NCI-H1417 treated with DMSO at 0.1 percent for 48 hours (cell line): Measurements from ENCODE around the gene SH2D4B.

Experiments
- DNase-seq: peaks from one replicate; lab custom pipeline; 2025; lab: John Stamatoyannopoulos, UW

SH2D4B gene

DNA sequence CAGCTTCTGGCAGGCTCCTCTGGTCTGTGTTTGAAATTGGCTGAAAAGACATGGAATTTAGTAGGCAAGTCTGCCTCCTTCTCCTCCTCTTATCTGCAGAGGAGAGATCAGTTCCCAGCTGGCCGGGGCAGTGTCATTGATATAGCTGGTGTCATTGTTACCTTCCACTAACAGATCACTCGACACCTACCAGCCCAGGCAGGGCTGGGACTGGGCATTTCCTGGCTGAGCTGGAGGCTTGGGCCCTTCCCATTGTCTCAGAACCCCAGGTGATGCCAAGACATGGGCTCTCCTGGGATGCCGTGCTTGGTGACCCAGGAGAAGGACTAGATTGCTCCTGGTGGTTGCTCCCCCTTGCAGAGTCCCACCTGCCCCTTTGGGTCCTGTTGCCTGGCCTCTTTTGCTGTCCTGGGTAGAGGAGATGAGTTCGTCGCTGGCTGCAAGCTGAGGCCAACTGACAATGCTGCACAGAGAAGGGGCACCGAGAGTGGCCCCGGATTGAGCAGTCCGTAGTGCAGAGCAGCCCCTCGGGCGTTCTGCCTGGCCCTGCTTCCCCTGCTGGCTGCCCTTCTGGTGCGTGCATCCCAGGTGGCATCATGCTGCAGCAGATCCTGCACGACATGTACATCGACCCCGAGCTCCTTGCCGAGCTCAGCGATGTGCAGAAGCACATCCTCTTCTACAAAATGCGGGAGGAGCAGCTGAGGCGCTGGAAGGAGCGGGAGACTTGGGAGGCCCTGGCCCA lies at the start of gene SH2D4B:
Gene SH2D4B, plus strand, starts transcription at position 167 of the 745 bp plus-strand sequence. Its CDS starts 430 bp downstream, at position 597.
- no peak for DNase-seq

DNA sequence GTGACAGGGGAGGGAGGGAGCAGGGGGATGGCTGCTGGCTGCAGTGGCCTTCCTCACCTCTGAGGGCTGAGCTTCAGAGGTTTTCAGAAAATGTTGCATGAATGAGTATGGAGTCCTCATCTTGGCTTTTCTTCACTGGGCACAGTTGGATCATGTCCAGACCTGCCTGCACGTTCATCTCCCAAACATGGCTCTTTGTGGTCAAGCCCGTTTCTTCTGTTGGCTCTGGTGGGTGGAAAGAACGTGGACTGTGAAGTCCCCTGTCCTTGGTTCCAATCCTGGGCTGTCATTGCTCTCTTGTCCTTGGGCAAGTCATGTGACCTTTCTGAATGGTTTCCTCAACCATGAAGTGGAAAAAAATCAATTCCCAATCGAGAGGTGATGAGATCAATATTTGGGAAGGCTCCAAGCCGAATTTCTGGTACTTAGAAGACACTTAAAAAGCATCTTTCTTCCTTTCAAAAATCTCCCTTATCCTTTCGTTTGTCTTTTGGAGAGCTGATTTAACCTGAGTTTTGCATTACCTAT lies 49.1 kb upstream of the SH2D4B start:
- DNase-seq: no peak

DNA sequence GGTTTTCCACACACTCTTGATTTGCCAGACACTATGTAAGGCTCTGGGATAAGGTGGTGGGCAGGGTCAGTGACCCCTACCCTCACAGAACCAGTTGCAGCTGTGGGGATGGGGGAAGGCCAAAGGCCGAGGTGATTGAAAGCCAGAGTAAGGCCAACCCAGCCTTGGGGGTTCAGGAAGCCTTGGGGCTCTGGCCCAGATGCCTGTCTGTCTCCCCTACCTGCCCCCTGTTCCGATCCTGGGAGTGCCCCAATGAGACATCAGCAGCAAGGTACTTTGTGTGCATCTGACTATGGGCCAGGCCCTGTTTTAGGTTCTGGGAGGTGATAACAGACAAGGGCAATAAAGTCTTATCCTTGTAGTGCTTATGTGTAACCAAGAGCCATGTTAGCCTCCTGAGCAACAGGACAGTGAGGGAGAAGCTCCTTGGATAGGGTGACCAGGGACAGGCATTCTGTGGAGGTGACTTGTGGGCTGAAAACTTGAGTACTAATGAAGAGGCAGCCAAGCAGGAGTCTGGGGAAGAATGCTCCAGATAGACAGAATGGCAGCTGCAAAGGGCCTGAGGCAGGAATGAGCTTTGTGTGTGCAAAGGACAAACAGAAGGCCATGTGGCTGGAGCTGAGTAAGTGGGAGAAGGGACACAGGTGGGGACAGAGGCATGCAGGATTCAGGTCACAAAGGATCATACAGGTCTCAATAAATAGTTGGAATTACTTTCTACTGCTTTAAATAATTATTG lies 48.2 kb upstream of the SH2D4B start:
- DNase-seq: no peak

DNA sequence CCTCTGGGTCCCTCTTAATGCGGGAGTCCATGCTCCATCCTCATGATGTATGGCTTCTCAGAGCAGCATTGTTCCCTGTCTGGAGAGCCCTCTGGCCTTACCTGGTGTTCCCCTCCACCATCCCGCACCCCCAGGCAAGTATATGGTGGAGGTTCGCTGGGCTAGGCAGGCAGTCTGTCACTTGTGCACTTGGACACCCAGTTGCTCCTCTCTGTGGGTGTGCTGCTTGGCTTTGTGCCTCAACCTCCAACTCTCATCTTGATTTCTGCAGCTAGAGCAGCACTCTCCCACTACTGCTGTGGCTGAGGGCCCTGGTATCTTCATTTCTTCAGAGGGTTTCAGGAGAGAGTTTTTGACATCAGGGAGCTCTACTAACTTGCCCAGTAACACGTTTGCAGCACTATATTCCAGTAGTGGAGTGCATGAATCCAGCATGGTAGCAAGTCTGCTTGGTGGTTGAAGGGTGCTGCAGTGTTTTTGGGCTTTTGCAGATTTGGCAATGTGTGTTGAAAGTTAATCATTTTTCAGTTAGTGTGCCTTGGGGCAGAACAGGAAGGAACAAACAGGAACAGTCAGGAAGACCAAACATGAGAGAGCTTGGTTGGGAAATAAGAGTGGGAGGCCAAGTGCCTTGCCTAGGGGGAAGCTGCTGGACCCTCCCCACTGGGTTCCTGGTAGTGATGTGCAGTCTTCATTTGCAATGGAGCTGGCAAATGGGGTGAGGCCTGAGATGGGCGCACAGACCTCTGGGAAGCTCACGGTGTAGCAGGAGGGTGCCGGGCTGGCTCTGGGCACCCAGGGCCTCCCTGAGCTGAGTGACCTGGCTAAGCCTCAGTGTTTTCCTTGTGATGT lies 46.2 kb upstream of the SH2D4B start:
- no peak for DNase-seq

DNA sequence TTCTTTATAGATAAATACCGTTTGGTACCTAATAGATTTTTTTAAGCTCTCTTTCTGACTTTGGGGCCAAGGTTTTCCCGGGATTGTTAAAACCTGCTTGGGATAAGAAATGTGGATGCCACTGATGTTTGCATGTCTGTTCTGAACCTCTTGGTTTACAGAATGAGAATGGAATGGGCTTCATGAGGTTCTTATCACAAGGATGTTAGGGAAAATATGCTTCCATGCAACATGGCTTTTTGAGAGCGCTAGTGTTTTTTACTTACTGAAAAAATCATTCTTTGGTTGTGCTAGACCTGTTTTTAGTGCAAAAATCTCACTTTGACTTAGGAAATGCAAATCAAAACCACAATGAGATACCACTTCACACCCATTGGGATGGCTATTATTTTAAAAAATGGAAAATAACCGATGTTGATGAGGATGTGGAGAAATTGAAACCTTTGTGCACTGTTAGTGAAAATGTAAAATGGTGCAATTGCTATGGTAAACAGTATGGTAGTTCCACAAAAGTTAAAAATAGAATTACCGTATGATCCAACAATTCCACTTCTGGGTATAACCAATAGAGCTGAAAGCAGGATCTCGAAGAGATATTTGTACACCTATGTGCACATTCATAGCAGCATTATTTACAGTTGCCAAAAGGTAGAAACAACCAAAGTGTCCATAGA lies 44.7 kb upstream of the SH2D4B start:
- DNase-seq: no peak

DNA sequence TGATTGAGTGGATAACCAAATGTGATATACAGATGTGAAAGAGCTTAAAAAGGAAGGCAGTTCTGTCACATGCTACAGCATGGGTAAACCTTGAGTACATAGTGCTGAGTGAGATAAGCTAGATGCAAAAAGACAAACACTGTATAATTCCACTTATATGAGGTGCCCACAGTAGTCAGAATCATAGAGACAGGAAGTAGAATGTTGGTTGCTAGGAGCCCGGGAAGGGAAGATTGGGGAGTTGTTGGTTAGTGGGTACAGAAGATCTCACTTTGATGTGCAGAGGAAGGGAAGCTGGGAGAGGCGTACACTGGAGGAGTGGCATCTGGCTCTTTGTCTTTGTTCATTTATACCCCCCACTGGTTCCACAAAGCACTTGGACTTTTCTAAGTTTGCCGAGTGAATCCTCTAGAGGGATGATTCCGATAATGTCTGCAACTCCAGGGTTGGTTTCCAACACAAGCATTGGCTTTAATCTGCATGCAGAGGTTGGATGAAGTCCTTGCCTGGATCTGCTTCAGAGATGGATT lies 44.1 kb upstream of the SH2D4B start:
- no peak for DNase-seq

DNA sequence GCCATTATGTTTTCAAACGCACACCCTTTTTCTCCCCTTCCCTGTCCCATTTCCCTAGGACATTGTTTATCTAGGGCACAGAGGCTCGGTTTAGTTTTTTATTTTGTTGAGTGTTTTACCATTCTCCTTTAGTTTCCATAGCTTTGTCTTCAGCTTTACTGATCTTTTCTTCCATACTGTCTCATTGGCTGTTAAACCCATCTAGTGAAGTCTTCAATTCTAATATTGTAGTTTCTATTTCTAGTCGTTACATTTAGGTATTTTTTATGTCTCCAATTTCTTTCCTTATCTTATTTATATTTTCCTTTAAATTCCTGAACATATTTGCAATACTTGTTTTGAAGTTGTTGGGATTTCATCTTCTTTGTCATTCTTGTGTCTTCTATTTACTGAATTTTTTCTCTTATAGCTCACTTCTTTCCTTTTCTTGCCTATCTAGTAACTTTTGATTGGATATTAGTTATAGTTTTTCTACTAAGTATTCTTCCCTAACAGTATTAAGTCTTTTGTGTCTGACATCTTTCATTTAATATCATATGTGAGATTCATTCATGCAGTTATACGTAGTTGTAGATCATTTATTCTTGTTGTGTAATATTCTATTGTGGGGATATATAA lies 41.0 kb upstream of the SH2D4B start:
- no peak for DNase-seq

DNA sequence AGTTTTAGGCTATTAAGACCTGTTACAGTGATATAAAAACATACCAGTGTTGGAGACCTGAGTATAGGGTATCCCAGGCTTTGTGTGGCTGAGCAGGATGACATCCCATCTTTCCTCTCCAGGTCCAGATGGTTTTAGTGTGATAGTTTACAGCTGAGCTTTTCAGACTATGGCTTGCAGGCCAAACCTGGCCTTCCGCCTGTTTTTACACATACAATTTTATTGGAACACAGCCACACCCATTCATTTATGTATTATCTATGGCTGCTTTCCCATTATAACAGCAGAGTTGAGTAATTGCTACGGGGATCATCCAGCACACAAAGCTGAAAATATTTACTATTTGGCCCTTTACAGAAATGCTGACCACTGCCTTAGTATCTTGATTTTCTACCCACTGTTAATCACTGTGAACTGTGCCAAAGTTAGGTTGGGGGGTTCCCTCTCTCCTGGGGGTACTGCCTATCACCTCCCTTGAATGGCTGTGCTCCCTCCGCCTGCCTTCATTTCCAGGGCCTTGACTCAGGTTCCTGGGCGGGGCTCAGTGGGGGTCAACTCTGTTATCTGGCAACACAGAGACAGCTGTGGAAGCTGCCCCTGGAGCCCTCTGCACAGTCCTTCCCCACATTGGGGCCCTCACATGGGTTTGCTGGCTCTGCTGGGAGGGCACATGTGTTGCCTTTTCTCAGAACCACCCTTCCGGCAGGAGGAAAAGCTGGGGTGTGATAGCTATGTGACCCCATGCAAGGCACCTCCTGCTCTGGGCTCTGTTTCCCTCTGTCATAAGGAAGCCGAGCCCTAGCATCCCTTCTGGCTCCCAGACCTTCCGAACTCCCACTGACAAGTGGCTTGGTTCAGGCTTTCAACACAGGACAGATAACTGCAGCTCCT lies 40.3 kb upstream of the SH2D4B start:
- DNase-seq: no peak

DNA sequence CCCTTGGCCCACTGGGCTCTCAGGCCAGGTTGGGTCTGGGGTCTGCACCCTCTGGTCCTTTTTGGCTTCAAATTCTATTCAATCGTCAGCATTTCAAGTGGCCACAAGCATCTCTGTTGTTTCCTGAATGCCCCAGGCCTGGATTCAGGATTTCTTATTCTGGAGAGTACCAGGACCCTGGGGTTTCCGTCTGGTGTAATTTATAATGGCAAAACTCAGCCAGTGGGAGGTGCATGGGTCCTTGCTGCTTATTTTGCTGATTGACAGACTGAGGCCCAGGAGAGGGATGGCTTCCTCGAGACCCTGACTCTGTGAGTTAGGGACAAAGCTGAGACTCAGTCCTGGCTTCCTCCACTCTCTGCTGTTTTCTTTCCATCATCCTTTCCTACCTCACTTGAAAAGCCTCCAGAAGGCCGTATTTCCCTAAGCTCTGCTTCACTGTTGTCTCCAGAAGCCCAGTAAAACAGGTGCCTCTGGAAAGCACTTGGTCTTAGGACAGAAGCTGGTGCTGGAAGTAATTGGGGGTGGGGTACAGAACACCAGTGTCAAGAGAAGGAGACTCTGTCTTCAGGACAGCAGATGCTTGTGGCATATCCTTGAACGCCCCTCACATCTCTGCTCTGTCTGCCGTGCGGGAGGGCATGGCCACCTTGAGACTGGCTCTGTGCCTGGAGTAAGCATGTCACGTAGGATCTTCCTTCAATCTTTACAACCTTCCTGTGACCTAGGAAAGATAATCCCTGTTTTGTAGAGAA lies 39.4 kb upstream of the SH2D4B start:
- no peak for DNase-seq

DNA sequence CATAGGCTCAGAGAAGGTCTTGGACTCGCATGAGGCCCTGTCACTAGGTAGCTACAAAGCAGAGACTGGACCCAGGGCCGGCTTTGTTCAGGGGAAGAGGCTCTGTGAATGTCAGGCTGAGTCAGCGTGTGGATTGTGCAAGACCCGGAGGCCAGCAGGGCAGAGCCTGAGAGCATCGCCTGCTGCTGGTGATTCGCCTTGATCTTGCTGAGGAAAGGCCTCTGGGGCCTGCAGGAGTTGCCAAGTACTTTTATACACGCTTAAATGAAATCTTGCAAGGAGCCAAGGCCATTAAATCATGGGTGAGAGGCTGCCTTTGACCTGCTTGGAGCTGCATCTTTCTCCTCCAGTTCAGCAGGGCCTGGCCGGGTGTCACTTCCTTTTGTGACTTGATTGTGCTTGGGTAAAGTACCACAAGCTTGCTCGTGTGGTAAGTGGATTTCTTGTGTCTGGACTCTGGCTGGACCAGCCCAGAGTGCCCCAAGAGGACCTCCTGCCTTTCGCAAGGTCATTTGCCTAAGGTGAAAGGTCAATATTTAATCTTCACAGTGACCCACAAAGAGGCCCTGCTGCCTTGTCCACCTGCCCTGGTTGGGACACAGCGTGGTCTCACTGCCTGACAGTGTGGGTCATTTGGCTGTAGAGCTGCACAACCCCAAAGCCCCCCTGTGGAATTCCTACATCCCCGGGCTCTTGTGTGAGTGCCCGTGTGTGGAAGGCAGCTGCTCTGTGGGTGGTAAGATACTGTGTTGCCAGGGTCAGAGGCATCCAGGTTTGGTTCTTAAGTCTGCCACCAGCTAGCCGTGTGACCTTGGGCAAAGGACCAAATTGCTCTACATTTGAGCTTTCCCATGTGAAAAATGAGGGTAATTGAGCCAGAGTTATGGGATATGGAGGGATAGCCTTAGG lies 38.6 kb upstream of the SH2D4B start:
- DNase-seq: no peak

DNA sequence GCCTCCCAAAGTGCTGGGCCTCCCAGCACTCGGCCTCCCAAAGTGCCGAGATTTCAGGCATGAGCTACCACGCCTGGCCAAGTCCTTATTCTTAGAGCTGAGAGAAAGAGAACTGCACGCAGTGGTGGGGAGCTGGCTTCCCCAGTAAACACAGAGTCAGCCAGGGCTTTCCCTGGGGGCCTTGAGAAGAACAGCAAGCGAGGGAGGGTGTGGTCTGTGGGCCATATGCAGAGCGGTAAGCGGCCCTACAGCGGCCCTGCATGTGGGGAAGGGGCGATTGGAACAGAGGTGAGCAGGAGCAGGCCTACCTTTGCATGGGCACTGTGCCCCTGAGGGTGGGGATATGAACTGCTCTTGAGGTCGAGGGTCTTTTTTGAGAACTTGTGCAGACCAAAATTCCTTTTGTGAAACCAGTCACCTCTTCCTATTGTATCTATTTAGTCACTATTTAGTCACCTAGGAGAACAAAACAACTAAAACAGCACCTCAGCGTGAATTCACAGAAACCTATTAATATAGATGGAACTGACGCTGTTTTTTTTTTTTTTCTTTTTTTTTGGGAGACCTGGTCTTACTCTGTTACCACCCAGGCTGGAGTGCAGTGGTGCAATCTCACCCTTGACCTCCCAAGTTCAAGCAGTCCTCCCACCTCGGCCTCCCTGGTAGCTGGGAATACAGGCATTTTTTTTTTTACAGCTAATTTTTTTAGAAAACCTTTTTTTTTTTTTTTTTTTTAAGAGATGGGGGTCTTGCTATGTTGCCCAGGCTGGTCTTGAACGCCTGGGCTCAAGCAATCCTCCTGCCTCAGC lies 36.9 kb upstream of the SH2D4B start:
- DNase-seq: no peak

DNA sequence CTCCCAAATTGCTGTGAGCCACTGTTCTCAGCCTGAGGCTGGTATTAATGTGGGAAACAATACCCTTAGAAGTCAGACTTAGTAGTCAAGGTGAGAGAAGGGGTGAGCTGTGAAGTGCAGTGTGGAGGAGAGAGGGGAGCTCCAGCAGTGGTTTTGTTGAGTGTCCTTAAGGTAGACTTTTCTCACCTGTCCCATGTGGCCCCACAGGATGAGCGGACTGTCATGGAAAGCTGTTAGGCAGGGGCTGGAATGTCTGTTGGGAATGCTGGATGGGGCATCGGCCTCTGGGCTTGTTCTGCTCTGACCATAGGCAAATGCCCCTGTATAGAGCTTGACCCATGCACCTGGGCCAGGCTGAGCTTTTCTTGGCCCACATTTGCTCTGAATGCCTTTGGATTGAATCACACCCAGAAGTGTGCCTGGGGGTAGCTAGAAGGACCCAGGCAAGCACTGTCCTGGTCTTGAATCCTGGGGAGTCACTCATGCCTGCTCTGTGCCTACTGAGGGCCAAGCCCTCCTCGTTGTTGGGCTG lies 36.3 kb upstream of the SH2D4B start:
- no peak for DNase-seq

DNA sequence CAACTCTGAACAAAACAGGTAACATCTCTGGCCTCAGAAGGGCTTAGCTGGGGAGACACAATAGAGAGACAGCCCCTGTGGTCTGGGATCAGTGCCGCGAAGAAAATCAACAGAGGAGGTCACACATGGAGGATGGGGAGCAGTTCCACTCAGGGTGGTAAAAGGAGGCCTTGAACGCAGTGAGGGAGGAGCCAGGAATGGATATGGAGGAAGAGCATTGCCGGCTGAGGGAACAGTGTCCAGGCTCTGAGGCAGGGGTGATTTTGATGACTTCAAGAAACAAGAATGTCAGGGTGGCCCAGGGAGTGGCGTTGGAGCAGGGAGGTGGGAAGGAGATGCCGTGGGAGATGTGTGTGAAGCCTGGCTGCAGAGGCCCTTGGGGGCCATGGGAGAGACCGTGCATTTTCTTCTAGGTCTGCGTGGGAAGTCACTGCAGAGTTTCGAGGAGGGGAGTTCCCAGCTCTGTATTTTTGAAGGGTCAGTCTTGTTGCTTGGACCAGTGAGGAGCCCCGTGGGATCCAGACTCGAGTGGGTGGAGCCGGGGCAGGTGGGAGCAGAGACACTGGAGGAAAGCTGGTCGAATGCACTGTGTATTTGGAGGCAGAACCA lies 35.7 kb upstream of the SH2D4B start:
- DNase-seq: no peak

DNA sequence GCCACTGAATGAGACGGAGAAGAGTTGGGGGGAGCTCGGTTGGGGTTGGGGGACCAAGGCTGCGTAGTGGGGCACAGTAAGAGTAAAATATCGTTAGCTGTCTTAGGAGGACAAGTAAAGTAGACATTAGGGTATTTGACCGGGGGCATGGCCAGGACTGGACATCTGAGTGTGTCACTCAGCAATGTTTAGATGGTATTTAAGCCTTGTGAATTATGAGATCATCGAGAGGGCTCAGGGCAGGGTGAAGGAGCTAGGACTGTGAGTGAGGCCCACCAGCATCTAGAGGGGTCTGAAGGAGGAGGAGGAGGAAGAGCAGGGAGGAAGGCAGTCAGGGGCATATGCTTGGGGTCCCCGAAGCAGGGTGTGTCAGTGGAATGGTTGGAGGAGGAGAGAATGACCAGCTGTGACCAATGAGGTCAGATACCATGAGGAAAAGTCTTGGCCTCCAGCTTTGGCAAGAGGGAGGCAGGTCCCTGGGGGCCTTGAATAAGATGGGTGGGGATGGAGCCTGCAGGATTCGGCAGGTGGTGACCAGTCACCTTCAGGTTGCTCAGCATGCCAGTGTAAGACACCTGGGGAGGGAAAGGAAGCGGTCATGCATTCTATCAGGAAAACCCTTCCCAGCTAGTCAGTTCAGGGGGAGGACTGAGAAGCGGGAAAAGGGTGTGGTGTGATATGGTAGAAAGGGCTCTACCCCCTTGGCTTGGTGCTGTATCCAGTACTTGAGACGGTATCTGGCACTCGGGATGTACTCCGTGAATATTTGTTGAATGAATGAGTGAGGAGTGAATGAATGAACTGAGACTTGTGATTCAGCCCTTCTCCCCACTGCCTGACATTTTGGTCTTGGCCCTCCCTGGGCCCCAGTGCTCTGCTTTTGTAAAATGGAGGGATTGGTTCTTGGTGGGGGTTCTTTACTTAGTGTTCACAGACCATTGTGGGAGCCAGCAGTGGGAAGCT lies 34.8 kb upstream of the SH2D4B start:
- DNase-seq: no peak

DNA sequence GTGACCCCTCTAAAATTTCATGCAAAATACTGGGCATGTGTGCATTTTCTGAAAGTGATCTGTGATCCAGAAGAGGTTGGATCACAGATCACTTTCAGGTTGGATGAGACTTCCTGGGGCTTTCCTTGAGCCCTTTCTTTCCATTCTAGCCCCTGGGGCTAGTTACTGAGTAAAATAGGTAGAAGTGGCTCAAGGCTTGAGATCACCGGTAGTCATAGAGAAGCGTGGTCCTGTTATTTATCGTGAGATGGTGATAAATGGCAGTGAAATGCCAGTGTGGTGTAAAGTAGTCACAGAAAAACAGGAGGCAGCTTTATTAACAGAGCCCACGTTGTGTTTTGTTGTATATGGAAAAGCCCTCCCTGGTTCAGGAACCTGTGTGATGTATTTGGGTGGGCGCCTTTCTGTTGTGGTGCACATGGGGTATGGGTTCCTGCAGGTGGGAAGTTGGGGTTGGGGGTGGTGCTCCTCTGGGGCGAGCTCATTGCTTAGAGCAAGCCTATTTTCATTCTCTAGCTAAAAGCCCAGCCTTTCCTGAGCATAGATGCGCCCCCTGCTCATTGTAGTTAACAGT lies 34.0 kb upstream of the SH2D4B start:
- no peak for DNase-seq
